ENCODE measurements around the gene SLC29A2. TPM values are rescaled to one million over a fixed set of nuclear protein-coding genes. Genes with fewer than 3 reads are reported as not detected.
"Not testable (repeated sequence)": the region's sequence is repeated elsewhere in the genome, so short reads cannot be mapped to it uniquely, and the experiment has no call there.

SLC29A2 gene
- total and polyA plus RNA-seq, 2 of the 8 experiments (the other 6 are each of a cell fraction or from before 2014, with no cell fraction given), result 29.3 to 31.6 TPM

DNA sequence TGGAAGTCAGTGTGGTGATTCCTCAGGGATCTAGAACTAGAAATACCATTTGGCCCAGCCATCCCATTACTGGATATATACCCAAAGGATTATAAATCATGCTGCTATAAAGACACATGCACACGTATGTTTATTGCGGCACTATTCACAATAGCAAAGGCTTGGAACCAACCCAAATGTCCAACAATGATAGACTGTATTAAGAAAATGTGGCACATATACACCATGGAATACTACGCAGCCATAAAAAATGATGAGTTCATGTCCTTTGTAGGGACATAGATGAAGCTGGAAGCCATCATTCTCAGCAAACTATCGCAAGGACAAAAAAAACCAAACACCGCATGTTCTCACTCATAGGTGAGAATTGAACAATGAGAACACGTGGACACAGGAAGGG is 50.8 kb downstream of the SLC29A2 start:
- H2BK120ac ChIP-seq (replicated peaks; ENCODE audit: low read depth, low read length); DNase-seq (ENCODE audit: low read depth in 1 of 2, low spot score in 2 of 2); FAIRE-seq; H3K79me1 ChIP-seq (ENCODE audit: low read depth, low read length); H3K23me2 ChIP-seq (ENCODE audit: low read depth, low read length); H2AFZ ChIP-seq (ENCODE audit: low read length); H3K27ac ChIP-seq (ENCODE audit: low read depth, low read length); H3K27me3 ChIP-seq (replicated peaks in 1 of 4; ENCODE audit: control insufficient read depth in 3 of 4, extremely low read depth in 1 of 4, insufficient read depth in 3 of 4, low read length in 3 of 4); H2BK12ac ChIP-seq (ENCODE audit: low read depth, low read length); H3K9ac ChIP-seq (replicated peaks in 1 of 4; ENCODE audit: extremely low read depth in 1 of 4, low read depth in 3 of 4, low read length in 3 of 4); POLR2A ChIA-PET (ENCODE audit: partially characterized antibody); H3K4ac ChIP-seq (replicated peaks; ENCODE audit: insufficient read length, low read depth, low read length); H2BK15ac ChIP-seq (ENCODE audit: low read length); H3K23ac ChIP-seq (ENCODE audit: insufficient read length); H4K20me1 ChIP-seq (replicated peaks in 1 of 2; ENCODE audit: control insufficient read depth in 1 of 2, insufficient read depth in 2 of 2, low read length in 2 of 2); H3K79me2 ChIP-seq (ENCODE audit: control insufficient read depth in 1 of 2, insufficient read depth in 2 of 2, low read length in 2 of 2); H3K14ac ChIP-seq (ENCODE audit: insufficient read length); H2AK5ac ChIP-seq (ENCODE audit: low read depth, low read length); H2BK20ac ChIP-seq (ENCODE audit: low read length); CTCF ChIA-PET (ENCODE audit: partially characterized antibody); H3K4me2 ChIP-seq (ENCODE audit: insufficient read depth in 1 of 2, low read depth in 2 of 2, low read length in 2 of 2); H2BK5ac ChIP-seq (ENCODE audit: low read depth, low read length); H3K56ac ChIP-seq (replicated peaks; ENCODE audit: insufficient read length, low read depth, low read length); H4K8ac ChIP-seq (ENCODE audit: extremely low read depth, insufficient read depth, low read length); H3K4me3 ChIP-seq (ENCODE audit: extremely low read depth in 1 of 4, insufficient read depth in 2 of 4, low read depth in 3 of 4, low read length in 4 of 4); H4K91ac ChIP-seq (replicated peaks; ENCODE audit: insufficient read length, low read length); H3K36me3 ChIP-seq (ENCODE audit: control insufficient read depth in 2 of 4, insufficient read depth in 4 of 4, low read length in 3 of 4); H4K5ac ChIP-seq (ENCODE audit: insufficient read length, low read depth, low read length); H3K18ac ChIP-seq (ENCODE audit: extremely low read depth, low read length); H3K9me3 ChIP-seq (ENCODE audit: insufficient read depth in 2 of 2, low read depth in 1 of 2, low read length in 1 of 2): not testable (repeated sequence)
- 93% methylated on average over 6 of the region's 6 CpGs; no CpG with 5 or more reads in 1 of the 2 experiments for WGBS, 2 experiments (ENCODE audit: extremely low coverage in 1 of 2, insufficient coverage in 1 of 2, insufficient read length in 1 of 2, insufficient replicate concordance in 2 of 2, low coverage in 1 of 2, low lambda C conversion rate in 2 of 2, missing lambda C conversion rate in 1 of 2)
- H3K4me1 ChIP-seq (replicated peaks in 1 of 4; ENCODE audit: control insufficient read depth in 3 of 4, insufficient read depth in 4 of 4, low read length in 3 of 4), result peaks cover 9 to 25% (median 19%) of the 10 kb centered on the region in 4 experiments

DNA sequence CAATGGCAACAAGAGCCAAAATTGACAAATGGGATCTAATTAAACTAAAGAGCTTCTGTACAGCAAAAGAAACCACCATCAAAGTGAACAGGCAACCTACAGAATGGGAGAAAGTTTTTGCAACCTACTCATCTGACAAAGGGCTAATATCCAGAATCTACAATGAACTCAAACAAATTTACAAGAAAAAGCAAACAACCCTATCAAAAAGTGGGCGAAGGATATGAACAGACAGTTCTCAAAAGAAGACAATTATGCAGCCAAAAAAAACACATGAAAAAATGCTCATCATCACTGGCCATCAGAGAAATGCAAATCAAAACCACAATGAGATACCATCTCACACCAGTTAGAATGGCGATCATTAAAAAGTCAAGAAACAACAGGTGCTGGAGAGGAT is 51.3 kb downstream of the SLC29A2 start:
- CTCF ChIA-PET (ENCODE audit: partially characterized antibody); H2BK5ac ChIP-seq (ENCODE audit: low read depth, low read length); H3K23me2 ChIP-seq (ENCODE audit: low read depth, low read length); H2AFZ ChIP-seq (ENCODE audit: low read length); H3K79me2 ChIP-seq (ENCODE audit: control insufficient read depth in 1 of 2, insufficient read depth in 2 of 2, low read length in 2 of 2); H4K8ac ChIP-seq (ENCODE audit: extremely low read depth, insufficient read depth, low read length); H3K4ac ChIP-seq (replicated peaks; ENCODE audit: insufficient read length, low read depth, low read length); H3K9me3 ChIP-seq (ENCODE audit: insufficient read depth in 2 of 2, low read depth in 1 of 2, low read length in 1 of 2); H4K91ac ChIP-seq (replicated peaks; ENCODE audit: insufficient read length, low read length); H4K5ac ChIP-seq (ENCODE audit: insufficient read length, low read depth, low read length); H3K4me2 ChIP-seq (ENCODE audit: insufficient read depth in 1 of 2, low read depth in 2 of 2, low read length in 2 of 2); H3K23ac ChIP-seq (ENCODE audit: insufficient read length); H3K36me3 ChIP-seq (ENCODE audit: control insufficient read depth in 2 of 4, insufficient read depth in 4 of 4, low read length in 3 of 4); H3K9ac ChIP-seq (replicated peaks in 1 of 4; ENCODE audit: extremely low read depth in 1 of 4, low read depth in 3 of 4, low read length in 3 of 4); H4K20me1 ChIP-seq (replicated peaks in 1 of 2; ENCODE audit: control insufficient read depth in 1 of 2, insufficient read depth in 2 of 2, low read length in 2 of 2); H3K56ac ChIP-seq (replicated peaks; ENCODE audit: insufficient read length, low read depth, low read length); H3K14ac ChIP-seq (ENCODE audit: insufficient read length); H2BK12ac ChIP-seq (ENCODE audit: low read depth, low read length); POLR2A ChIA-PET (ENCODE audit: partially characterized antibody); H3K27ac ChIP-seq (ENCODE audit: low read depth, low read length); FAIRE-seq; H2BK20ac ChIP-seq (ENCODE audit: low read length); H3K4me3 ChIP-seq (ENCODE audit: extremely low read depth in 1 of 4, insufficient read depth in 2 of 4, low read depth in 3 of 4, low read length in 4 of 4); H3K18ac ChIP-seq (ENCODE audit: extremely low read depth, low read length); H2BK15ac ChIP-seq (ENCODE audit: low read length); H3K79me1 ChIP-seq (ENCODE audit: low read depth, low read length); H3K27me3 ChIP-seq (replicated peaks in 1 of 4; ENCODE audit: control insufficient read depth in 3 of 4, extremely low read depth in 1 of 4, insufficient read depth in 3 of 4, low read length in 3 of 4); H2BK120ac ChIP-seq (replicated peaks; ENCODE audit: low read depth, low read length); DNase-seq (ENCODE audit: low read depth in 1 of 2, low spot score in 2 of 2); H2AK5ac ChIP-seq (ENCODE audit: low read depth, low read length): not testable (repeated sequence)
- H3K4me1 ChIP-seq (replicated peaks in 1 of 4; ENCODE audit: control insufficient read depth in 3 of 4, insufficient read depth in 4 of 4, low read length in 3 of 4), result peaks cover 9 to 25% (median 19%) of the 10 kb centered on the region in 4 experiments
- 84% methylated on average over 2 of the region's 2 CpGs; no CpG with 5 or more reads in 1 of the 2 experiments for WGBS, 2 experiments (ENCODE audit: extremely low coverage in 1 of 2, insufficient coverage in 1 of 2, insufficient read length in 1 of 2, insufficient replicate concordance in 2 of 2, low coverage in 1 of 2, low lambda C conversion rate in 2 of 2, missing lambda C conversion rate in 1 of 2)
